ENCODE data around the gene CLDN16. TPM values are rescaled to one million over a fixed set of nuclear protein-coding genes. Genes with fewer than 3 reads are reported as not detected.

Gene CLDN16
- total and polyA plus RNA-seq, 9 of the 15 experiments (the other 6 are each of a cell fraction or from before 2014, with no cell fraction given), result 0.04 to 0.11 (median 0.04) TPM; not detected in 6

DNA sequence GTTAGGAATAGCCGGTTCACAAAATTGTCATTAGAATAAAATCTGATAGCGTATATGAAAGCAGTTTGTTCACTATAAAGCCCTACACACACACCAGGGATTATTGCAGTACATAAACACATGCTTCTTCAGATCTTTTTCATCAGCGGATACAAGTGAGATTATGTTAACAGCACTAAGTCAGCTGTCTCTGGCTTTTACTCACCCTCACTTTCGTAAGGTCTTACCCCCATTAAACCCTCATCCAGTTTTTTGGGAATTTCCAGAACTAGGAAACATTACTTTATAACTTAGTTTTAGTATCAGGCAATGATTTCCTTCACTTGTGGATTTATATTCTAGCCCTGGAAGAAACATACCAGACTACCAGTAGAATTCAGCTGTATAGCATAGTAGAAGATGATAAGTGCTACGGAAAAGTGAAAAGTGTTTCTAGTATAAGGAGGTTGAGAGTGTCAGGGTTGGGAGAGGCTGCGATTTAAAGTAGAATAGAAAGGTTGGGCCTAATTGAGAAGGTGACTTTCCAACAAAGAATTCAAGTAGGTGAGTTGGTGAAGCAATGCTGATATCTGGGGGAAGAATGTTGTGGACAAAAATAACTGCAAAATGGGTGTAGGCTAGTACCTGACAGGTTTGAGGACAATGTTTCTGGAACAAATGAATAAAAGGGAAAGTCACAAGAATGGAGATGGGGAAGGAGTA, 39.0 kb downstream of the CLDN16 start:
- no peak for FAIRE-seq
- H3K4me1 ChIP-seq (replicated peaks in 1 of 2; ENCODE audit: control insufficient read depth in 2 of 2, insufficient read depth in 2 of 2, low read length in 2 of 2), result no peaks in the 10 kb centered on the region
- H3K4me2 ChIP-seq (ENCODE audit: insufficient read depth, low read length), result no peak overlapping the region
- 2% methylated on average over 6 of the region's 6 CpGs for WGBS (ENCODE audit: insufficient coverage, low coverage, missing lambda C conversion rate)
- H3K27me3 ChIP-seq (ENCODE audit: control insufficient read depth in 2 of 2, insufficient read depth in 2 of 2, low read length in 2 of 2), result no peaks in the 10 kb centered on the region
- POLR2A ChIA-PET, result no interaction called here
- H3K4me3 ChIP-seq, result no peak overlapping the region
- no peak for ATAC-seq
- H3K79me2 ChIP-seq (ENCODE audit: control insufficient read depth, insufficient read depth, low read length), result no peaks in the 10 kb centered on the region
- TF ChIP-seq ZBTB26 (CRISPR knock-in tag; IDR thresholded peaks at IDR 0.05) (no peak), RUNX1 (IDR thresholded peaks at IDR 0.05; ENCODE audit: low read depth) (no peak), BRD4 (IDR thresholded peaks at IDR 0.05) (no peak), POLR2B (IDR thresholded peaks at IDR 0.05; ENCODE audit: low read depth, partially characterized antibody) (no peak), PHB2 (IDR thresholded peaks at IDR 0.05; ENCODE audit: low read depth) (no peak), ZNF23 (CRISPR knock-in tag; IDR thresholded peaks at IDR 0.05) (no peak), ZNF12 (CRISPR knock-in tag; IDR thresholded peaks at IDR 0.05) (no peak), ZFPM2 (CRISPR knock-in tag; IDR thresholded peaks at IDR 0.05) (no peak), PML (IDR thresholded peaks at IDR 0.05; ENCODE audit: low read length) (no peak), MYNN (IDR thresholded peaks at IDR 0.05) (no peak), MYNN (CRISPR knock-in tag; IDR thresholded peaks at IDR 0.05) (no peak), TAF1 (IDR thresholded peaks at IDR 0.05; ENCODE audit: control insufficient read depth, extremely low read depth, insufficient read depth, low read length, severe bottlenecking) (no peak)
- TF ChIP-seq, protein P1, sequence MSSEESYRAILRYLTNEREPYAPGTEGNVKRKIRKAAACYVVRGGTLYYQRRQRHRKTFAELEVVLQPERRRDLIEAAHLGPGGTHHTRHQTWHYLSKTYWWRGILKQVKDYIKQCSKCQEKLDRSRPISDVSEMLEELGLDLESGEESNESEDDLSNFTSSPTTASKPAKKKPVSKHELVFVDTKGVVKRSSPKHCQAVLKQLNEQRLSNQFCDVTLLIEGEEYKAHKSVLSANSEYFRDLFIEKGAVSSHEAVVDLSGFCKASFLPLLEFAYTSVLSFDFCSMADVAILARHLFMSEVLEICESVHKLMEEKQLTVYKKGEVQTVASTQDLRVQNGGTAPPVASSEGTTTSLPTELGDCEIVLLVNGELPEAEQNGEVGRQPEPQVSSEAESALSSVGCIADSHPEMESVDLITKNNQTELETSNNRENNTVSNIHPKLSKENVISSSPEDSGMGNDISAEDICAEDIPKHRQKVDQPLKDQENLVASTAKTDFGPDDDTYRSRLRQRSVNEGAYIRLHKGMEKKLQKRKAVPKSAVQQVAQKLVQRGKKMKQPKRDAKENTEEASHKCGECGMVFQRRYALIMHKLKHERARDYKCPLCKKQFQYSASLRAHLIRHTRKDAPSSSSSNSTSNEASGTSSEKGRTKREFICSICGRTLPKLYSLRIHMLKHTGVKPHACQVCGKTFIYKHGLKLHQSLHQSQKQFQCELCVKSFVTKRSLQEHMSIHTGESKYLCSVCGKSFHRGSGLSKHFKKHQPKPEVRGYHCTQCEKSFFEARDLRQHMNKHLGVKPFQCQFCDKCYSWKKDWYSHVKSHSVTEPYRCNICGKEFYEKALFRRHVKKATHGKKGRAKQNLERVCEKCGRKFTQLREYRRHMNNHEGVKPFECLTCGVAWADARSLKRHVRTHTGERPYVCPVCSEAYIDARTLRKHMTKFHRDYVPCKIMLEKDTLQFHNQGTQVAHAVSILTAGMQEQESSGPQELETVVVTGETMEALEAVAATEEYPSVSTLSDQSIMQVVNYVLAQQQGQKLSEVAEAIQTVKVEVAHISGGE (CRISPR knock-in tag; IDR thresholded peaks at IDR 0.05), result no peak
- H2AFZ ChIP-seq (ENCODE audit: low read depth, low read length), result no peak overlapping the region
- in situ Hi-C loops (cut with MboI) (no loop called here), intact Hi-C loops (cut with micrococcal nuclease) (no loop called here)
- H3K9ac ChIP-seq (ENCODE audit: insufficient read depth in 1 of 2, low read depth in 2 of 2, low read length in 2 of 2), result no peak overlapping the region
- no peak overlapping the region for H3K27ac ChIP-seq (ENCODE audit: extremely low read depth, low read depth, low read length)
- H3K9me1 ChIP-seq (ENCODE audit: control insufficient read depth, insufficient read depth, low read length), result no peaks in the 10 kb centered on the region
- DNase-seq (ENCODE audit: extremely low read depth in 1 of 4, low spot score in 3 of 4), result no peak
- H4K20me1 ChIP-seq (replicated peaks; ENCODE audit: control insufficient read depth, insufficient read depth, low read length), result no peaks in the 10 kb centered on the region
- no TSS peak for BruUV-seq (replicated peaks)
- CTCF ChIA-PET (ENCODE audit: low intra/inter-chr PET ratio), result no interaction called here
- no peaks in the 10 kb centered on the region; the same call in 1 of the 2 replicates for H3K9me3 ChIP-seq (replicated peaks; ENCODE audit: control insufficient read depth, insufficient read depth, low read depth, low read length)
- no peaks in the 10 kb centered on the region for H3K36me3 ChIP-seq (ENCODE audit: control insufficient read depth, insufficient read depth, low read length)
